Spleen (tissue), 11 donors: ENCODE results near the gene SLC48A1. TPM values are rescaled to one million over a fixed set of nuclear protein-coding genes. Genes with fewer than 3 reads are reported as not detected.

Source experiments
- DNase-seq: peaks from one replicate; pipeline ENCODE4 v3.0.0-alpha.2; 2020
- H3K27ac ChIP-seq, 8 donors: fragments of 200-600 bp; sonication (generic) in 7 of 8; 1 replicate in 4 of 8; 2 replicates in 4 of 8; pipeline versions ENCODE4 v1.5.0 to v1.8.0; 2016 to 2021; ENCODE audit warnings: inconsistent platforms in 4 of 8, mild to moderate bottlenecking in 4 of 8, moderate library complexity in 1 of 8
- H3K27me3 ChIP-seq, 7 donors: fragments of 200-600 bp; sonication (generic) in 6 of 7; replicated peaks in 1 of 7; 1 replicate in 4 of 7; 2 replicates in 3 of 7; pipeline versions ENCODE4 v1.5.0 to v1.8.0; 2016 to 2021; ENCODE audit warnings: inconsistent platforms in 3 of 7, mild to moderate bottlenecking in 1 of 7
- H3K36me3 ChIP-seq, 6 donors: fragments of 200-600 bp; sonication (generic) in 5 of 6; 1 replicate in 4 of 6; 2 replicates in 2 of 6; pipeline versions ENCODE4 v1.5.0 to v1.8.0; 2016 to 2021; ENCODE audit warnings: inconsistent platforms in 2 of 6
- H3K4me1 ChIP-seq, 6 donors: fragments of 200-600 bp; sonication (generic) in 5 of 6; 1 replicate in 3 of 6; 2 replicates in 3 of 6; pipeline versions ENCODE4 v1.5.0 to v1.8.0; 2016 to 2021; ENCODE audit warnings: inconsistent platforms in 3 of 6
- H3K4me3 ChIP-seq, 8 donors: fragments of 200-600 bp; sonication (generic) in 7 of 8; 1 replicate in 4 of 8; 2 replicates in 4 of 8; pipeline versions ENCODE4 v1.5.0 to v1.8.0; 2016 to 2021; ENCODE audit warnings: inconsistent platforms in 4 of 8, mild to moderate bottlenecking in 4 of 8, moderate library complexity in 2 of 8
- H3K9me3 ChIP-seq, 8 donors: fragments of 200-600 bp; sonication (generic) in 7 of 8; 1 replicate in 4 of 8; 2 replicates in 4 of 8; pipeline versions ENCODE4 v1.5.0 to v1.8.0; 2016 to 2021; ENCODE audit warnings: inconsistent platforms in 4 of 8
- POLR2A ChIP-seq, 3 donors: fragments of 450-650 bp; IDR thresholded peaks; one replicate each; pipeline ENCODE4 v1.5.1; 2017; ENCODE audit warnings: antibody characterized with exemption in 3 of 3, mild to moderate bottlenecking in 1 of 3
- POLR2AphosphoS5 ChIP-seq, 3 donors: sonication (generic); formaldehyde crosslinking; IDR thresholded peaks; one replicate each; pipeline ENCODE4 v1.5.1; 2017; ENCODE audit warnings: antibody characterized with exemption in 3 of 3
- whole genome bisulfite sequencing, 5 donors: extraction: QIAGEN DNeasy Blood & Tissue Kit in 3 of 5; methylation state at CpG; one replicate each; pipeline versions ENCODE4 v1.1.5 to v1.1.7; 2013 to 2018; 5-methylcytosine and 5-hydroxymethylcytosine counted together
- intact Hi-C: fragments of 100-400 bp; cut with DNase I; formaldehyde crosslinking; loops from one replicate; pipeline ENCODE4 v1.15.0; 2023; ENCODE audit warnings: low total_unique reads
- polyA plus RNA-seq, 3 donors: library from polyadenylated mRNA; stranded (reverse); fragments of 200-250 nt; gene quantifications; one replicate each; pipeline ENCODE4 v1.2.1, GENCODE V29; 2013
- total RNA-seq, 7 donors: library from RNA; depleted of rRNA in 3 of 7; stranded (reverse); fragments of >200 nt in 3 of 7; fragmentation: NEBNext Ultra II Directional in 4 of 7; extraction: Animal tissue kit (Norgen Biotek cat#: 25700) in 4 of 7; gene quantifications; one replicate each; pipeline versions ENCODE4 v1.1.0 to v1.2.1, GENCODE V29; 2016 to 2021
- TF ChIP-seq, protein P1 (sequence below), 11 experiments: fragments of 200-600 bp in 7 of 11; fragments of 450-650 bp in 4 of 11; sonication (generic) in 4 of 11; IDR thresholded peaks in 8 of 11; conservative IDR thresholded peaks in 3 of 11; 1 replicate in 7 of 11; 2 replicates in 4 of 11; pipeline versions ENCODE4 v1.4.0 to v1.8.0; 2016 to 2021; ENCODE audit warnings: antibody characterized with exemption in 11 of 11, inconsistent platforms in 4 of 11, mild to moderate bottlenecking in 1 of 11
- donor health status: healthy with polysubstance abuse.
- donor health status: DM: no; HTN: no; CAD: no; lungs with moderate emphysema.
- donor health status: DM: no; HTN: no; CAD: no.
- donor health status: Bipolar disorder and iron deficiency.
- donor health status: healthy.
- donor health status: DM: no; HTN: no; CAD: no.
- donor health status: DM: yes; HTN: yes; CAD: no.

Gene SLC48A1
- total and polyA plus RNA-seq, 10 donors, result 8.4 to 66.4 (median 38.0) TPM

GRCh38 chr12:47799357-47799955 lies 26.4 kb downstream of the SLC48A1 start:
- peak overlapping the region in 5 of 8 donors; percentile 10 to 98 (median 75) for H3K27ac ChIP-seq
- 53 to 100% (median 60%) methylated on average over 1 to 7 of the region's 7 CpGs for WGBS, 5 donors
- no peak overlapping the region for H3K4me3 ChIP-seq
- H3K27me3 ChIP-seq, result no peaks in the 10 kb centered on the region
- peaks cover 4 to 62% (median 42%) of the 10 kb centered on the region in 6 donors for H3K36me3 ChIP-seq
- peak in 2 of 3 donors; percentile 43 to 61 for TF ChIP-seq POLR2AphosphoS5 (IDR thresholded peaks at IDR 0.05)
- TF ChIP-seq POLR2A (IDR thresholded peaks at IDR 0.05), result no peak
- peaks cover 45 to 67% (median 57%) of the 10 kb centered on the region in 6 donors for H3K4me1 ChIP-seq
- H3K9me3 ChIP-seq, result no peaks in the 10 kb centered on the region
- intact Hi-C loops, result no loop called here
- no peak for DNase-seq

DNA sequence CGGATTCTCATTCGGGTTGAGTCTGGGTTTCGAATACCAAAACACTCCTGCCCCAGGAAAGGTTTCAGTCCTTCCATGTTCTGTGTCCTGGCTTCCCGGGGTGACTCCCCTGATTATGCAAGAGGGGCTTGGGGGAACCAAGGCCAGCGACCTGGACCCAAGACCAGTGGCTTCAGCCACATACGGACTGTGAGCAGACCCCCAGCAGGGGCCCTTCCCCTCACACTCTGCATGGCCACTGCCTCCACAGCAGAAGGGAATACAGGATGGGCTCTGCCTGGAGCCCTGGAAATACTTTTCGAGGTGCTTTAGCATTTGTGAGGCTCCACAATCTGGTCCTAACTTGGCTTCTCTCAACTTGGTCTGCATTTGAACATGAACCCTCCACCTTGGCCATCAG lies 27.5 kb downstream of the SLC48A1 start:
- WGBS, 5 donors, result 78 to 94% (median 87%) methylated on average over 5 to 7 of the region's 7 CpGs
- peak overlapping the region in 4 of 8 donors; percentile 75 to 98 (median 84) for H3K27ac ChIP-seq
- intact Hi-C loops, result loop anchor here (5.0 kb wide), 1 partner anchor 37 kb away; no protein-coding TSS in a partner anchor

GRCh38 chr12:47801170-47801903 lies 28.3 kb downstream of the SLC48A1 start:
- peak; percentile 88 for DNase-seq
- intact Hi-C loops, result loop anchor here (5.0 kb wide), 1 partner anchor 36 kb away; no protein-coding TSS in a partner anchor

More for the DNA sequence above, 27.5 kb downstream of the SLC48A1 start:
- H3K36me3 ChIP-seq, result peaks cover 4 to 62% (median 31%) of the 10 kb centered on the region in 6 donors
- H3K9me3 ChIP-seq, result no peaks in the 10 kb centered on the region
- no peaks in the 10 kb centered on the region for H3K27me3 ChIP-seq
- peaks cover 56 to 78% (median 68%) of the 10 kb centered on the region in 6 donors for H3K4me1 ChIP-seq
- no peak overlapping the region for H3K4me3 ChIP-seq
- TF ChIP-seq POLR2A (IDR thresholded peaks at IDR 0.05), result no peak
- TF ChIP-seq, protein P1, sequence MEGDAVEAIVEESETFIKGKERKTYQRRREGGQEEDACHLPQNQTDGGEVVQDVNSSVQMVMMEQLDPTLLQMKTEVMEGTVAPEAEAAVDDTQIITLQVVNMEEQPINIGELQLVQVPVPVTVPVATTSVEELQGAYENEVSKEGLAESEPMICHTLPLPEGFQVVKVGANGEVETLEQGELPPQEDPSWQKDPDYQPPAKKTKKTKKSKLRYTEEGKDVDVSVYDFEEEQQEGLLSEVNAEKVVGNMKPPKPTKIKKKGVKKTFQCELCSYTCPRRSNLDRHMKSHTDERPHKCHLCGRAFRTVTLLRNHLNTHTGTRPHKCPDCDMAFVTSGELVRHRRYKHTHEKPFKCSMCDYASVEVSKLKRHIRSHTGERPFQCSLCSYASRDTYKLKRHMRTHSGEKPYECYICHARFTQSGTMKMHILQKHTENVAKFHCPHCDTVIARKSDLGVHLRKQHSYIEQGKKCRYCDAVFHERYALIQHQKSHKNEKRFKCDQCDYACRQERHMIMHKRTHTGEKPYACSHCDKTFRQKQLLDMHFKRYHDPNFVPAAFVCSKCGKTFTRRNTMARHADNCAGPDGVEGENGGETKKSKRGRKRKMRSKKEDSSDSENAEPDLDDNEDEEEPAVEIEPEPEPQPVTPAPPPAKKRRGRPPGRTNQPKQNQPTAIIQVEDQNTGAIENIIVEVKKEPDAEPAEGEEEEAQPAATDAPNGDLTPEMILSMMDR (IDR thresholded peaks at IDR 0.05 in 8 of 11, conservative IDR thresholded peaks at IDR 0.05 in 3 of 11), result no peak
- no peak for TF ChIP-seq POLR2AphosphoS5 (IDR thresholded peaks at IDR 0.05)
- no peak for DNase-seq

GRCh38 chr12:47801904-47802246 lies 28.8 kb downstream of the SLC48A1 start:
- Histone ChIP-seq H3K27ac (peak overlapping the region; percentile 55 to 98 (median 80)), H3K9me3 (no peaks in the 10 kb centered on the region), H3K4me1 (peaks cover 69 to 91% (median 81%) of the 10 kb centered on the region in 6 donors), H3K4me3 (peak overlapping the region in 1 of 8 donors; percentile 37), H3K36me3 (peaks cover 1 to 56% (median 18%) of the 10 kb centered on the region in 6 donors), H3K27me3 (no peaks in the 10 kb centered on the region)
- peak in 2 of 3 donors; percentile 47 to 57 for TF ChIP-seq POLR2AphosphoS5 (IDR thresholded peaks at IDR 0.05)
- TF ChIP-seq, protein P1 (IDR thresholded peaks at IDR 0.05 in 8 of 11, conservative IDR thresholded peaks at IDR 0.05 in 3 of 11), result no peak
- no peak for DNase-seq
- 35 to 48% (median 40%) methylated on average over 9 of the region's 9 CpGs for WGBS, 5 donors
- intact Hi-C loops, result loop anchor here (5.0 kb wide), 1 partner anchor 35 kb away; no protein-coding TSS in a partner anchor

More at GRCh38 chr12:47801170-47801903, 28.3 kb downstream of the SLC48A1 start:
- H3K9me3 ChIP-seq, result no peaks in the 10 kb centered on the region
- TF ChIP-seq POLR2AphosphoS5 (IDR thresholded peaks at IDR 0.05), result peak; percentile 39 to 74 (median 69)
- TF ChIP-seq, protein P1 (IDR thresholded peaks at IDR 0.05 in 8 of 11, conservative IDR thresholded peaks at IDR 0.05 in 3 of 11), result peak in 8 of 11 experiments; percentile 25 to 57 (median 44)
- TF ChIP-seq POLR2A (IDR thresholded peaks at IDR 0.05), result no peak
- 32 to 44% (median 35%) methylated on average over 7 of the region's 7 CpGs for WGBS, 5 donors
- H3K36me3 ChIP-seq, result peaks cover 4 to 60% (median 24%) of the 10 kb centered on the region in 6 donors
- H3K4me1 ChIP-seq, result peaks cover 64 to 86% (median 76%) of the 10 kb centered on the region in 6 donors
- H3K4me3 ChIP-seq, result peak overlapping the region in 1 of 8 donors; percentile 37
- peak overlapping the region in 7 of 8 donors; percentile 22 to 98 (median 81) for H3K27ac ChIP-seq
- H3K27me3 ChIP-seq, result no peaks in the 10 kb centered on the region
